ENCODE measurements around the gene JRKL.
"Not testable (repeated sequence)": the region's sequence is repeated elsewhere in the genome, so short reads cannot be mapped to it uniquely, and the experiment has no call there.

Gene JRKL

GRCh38 chr11:96391698-96392307, 2.0 kb downstream of the JRKL start:
- no peak for DNase-seq (ENCODE audit: low read depth, low spot score)
- no peak overlapping the region for H3K4me3 ChIP-seq (ENCODE audit: low read length)

- peak; percentile 39 for DNase-seq (ENCODE audit: low read depth, low spot score)
- no peak overlapping the region for H3K4me3 ChIP-seq (ENCODE audit: low read length)
Observed at GRCh38 chr11:96393753-96394348, 4.0 kb downstream of the JRKL start.

GRCh38 chr11:96394773-96395172, 5.0 kb downstream of the JRKL start:
- DNase-seq (ENCODE audit: low read depth, low spot score): no peak
- no peak overlapping the region for H3K4me3 ChIP-seq (ENCODE audit: low read length)

- H3K4me3 ChIP-seq (ENCODE audit: low read length): no peak overlapping the region
- DNase-seq (ENCODE audit: low read depth, low spot score): peak; percentile 78
Observed at GRCh38 chr11:96396637-96397036, 6.8 kb downstream of the JRKL start.

- H3K4me3 ChIP-seq (ENCODE audit: low read length): no peak overlapping the region
- DNase-seq (ENCODE audit: low read depth, low spot score): no peak
Observed at GRCh38 chr11:96397863-96398262, 8.1 kb downstream of the JRKL start.

- no peak overlapping the region for H3K4me3 ChIP-seq (ENCODE audit: low read length)
- no peak for DNase-seq (ENCODE audit: low read depth, low spot score)
Observed at GRCh38 chr11:96400697-96401096, 10.9 kb downstream of the JRKL start.

- not testable (repeated sequence) for DNase-seq (ENCODE audit: low read depth, low spot score); H3K4me3 ChIP-seq (ENCODE audit: low read length)
Observed at GRCh38 chr11:96411412-96411811, 21.6 kb downstream of the JRKL start.

- H3K4me3 ChIP-seq (ENCODE audit: low read length): no peak overlapping the region
- no peak for DNase-seq (ENCODE audit: low read depth, low spot score)
Observed at GRCh38 chr11:96412761-96413381, 23.1 kb downstream of the JRKL start.

GRCh38 chr11:96413408-96413807, 23.6 kb downstream of the JRKL start:
- no peak overlapping the region for H3K4me3 ChIP-seq (ENCODE audit: low read length)
- DNase-seq (ENCODE audit: low read depth, low spot score): no peak

GRCh38 chr11:96424693-96425092, 34.9 kb downstream of the JRKL start:
- DNase-seq (ENCODE audit: low read depth, low spot score): no peak
- H3K4me3 ChIP-seq (ENCODE audit: low read length): no peak overlapping the region

- no peak for DNase-seq (ENCODE audit: low read depth, low spot score)
- H3K4me3 ChIP-seq (ENCODE audit: low read length): no peak overlapping the region
Observed at GRCh38 chr11:96430668-96431067, 40.9 kb downstream of the JRKL start.

GRCh38 chr11:96432654-96433053, 42.8 kb downstream of the JRKL start:
- H3K4me3 ChIP-seq (ENCODE audit: low read length); DNase-seq (ENCODE audit: low read depth, low spot score): not testable (repeated sequence)
